ENCODE results near the gene HPCAL4.

The HPCAL4 gene

GRCh38 chr1:39659110-39659509 lies 32.1 kb downstream of the HPCAL4 start:
- in situ Hi-C loops (cut with HindIII; ENCODE audit: low sequenced_read_pairs): no loop called here
- TF ChIP-seq CTCF (IDR thresholded peaks at IDR 0.05; ENCODE audit: low read depth, low read length, missing control alignments): no peak
- no peak for DNase-seq (ENCODE audit: low read depth)
- no peak overlapping the region for H3K4me3 ChIP-seq (ENCODE audit: low read depth, low read length)

- peak; percentile 18 for DNase-seq (ENCODE audit: low read depth)
- in situ Hi-C loops (cut with HindIII; ENCODE audit: low sequenced_read_pairs): no loop called here
- H3K4me3 ChIP-seq (ENCODE audit: low read depth, low read length): no peak overlapping the region
- peak; percentile 69 for TF ChIP-seq CTCF (IDR thresholded peaks at IDR 0.05; ENCODE audit: low read depth, low read length, missing control alignments)
Observed at GRCh38 chr1:39657923-39658485, 33.2 kb downstream of the HPCAL4 start.

- no peak overlapping the region for H3K4me3 ChIP-seq (ENCODE audit: low read depth, low read length)
- DNase-seq (ENCODE audit: low read depth): no peak
- in situ Hi-C loops (cut with HindIII; ENCODE audit: low sequenced_read_pairs): no loop called here
- TF ChIP-seq CTCF (IDR thresholded peaks at IDR 0.05; ENCODE audit: low read depth, low read length, missing control alignments): no peak
Observed at GRCh38 chr1:39657402-39657801, 33.8 kb downstream of the HPCAL4 start.

- no peak for TF ChIP-seq CTCF (IDR thresholded peaks at IDR 0.05; ENCODE audit: low read depth, low read length, missing control alignments)
- DNase-seq (ENCODE audit: low read depth): no peak
- in situ Hi-C loops (cut with HindIII; ENCODE audit: low sequenced_read_pairs): no loop called here
- H3K4me3 ChIP-seq (ENCODE audit: low read depth, low read length): no peak overlapping the region
Observed at GRCh38 chr1:39656391-39656790, 34.8 kb downstream of the HPCAL4 start.

- in situ Hi-C loops (cut with HindIII; ENCODE audit: low sequenced_read_pairs): no loop called here
Observed at GRCh38 chr1:39655578-39656268, 35.5 kb downstream of the HPCAL4 start.

GRCh38 chr1:39654291-39654690 lies 36.9 kb downstream of the HPCAL4 start:
- in situ Hi-C loops (cut with HindIII; ENCODE audit: low sequenced_read_pairs): no loop called here
- H3K4me3 ChIP-seq (ENCODE audit: low read depth, low read length): no peak overlapping the region
- no peak for TF ChIP-seq CTCF (IDR thresholded peaks at IDR 0.05; ENCODE audit: low read depth, low read length, missing control alignments)
- DNase-seq (ENCODE audit: low read depth): no peak

More at GRCh38 chr1:39655578-39656268, 35.5 kb downstream of the HPCAL4 start:
- H3K4me3 ChIP-seq (ENCODE audit: low read depth, low read length): no peak overlapping the region
- no peak for DNase-seq (ENCODE audit: low read depth)
- TF ChIP-seq CTCF (IDR thresholded peaks at IDR 0.05; ENCODE audit: low read depth, low read length, missing control alignments): no peak

Data from astrocyte of the cerebellum (primary cell).